ENCODE data around the gene KAT5.
"Not testable (repeated sequence)": the region's sequence is repeated elsewhere in the genome, so short reads cannot be mapped to it uniquely, and the experiment has no call there.

KAT5 gene

GRCh38 chr11:65727865-65728264, 15.8 kb downstream of the KAT5 start:
- Mint-ChIP-seq H3K27ac (no peak overlapping the region), H3K9me3 (peaks cover 4% of the 10 kb centered on the region), H3K4me1 (no peaks in the 10 kb centered on the region), H3K27me3 (ENCODE audit: low read depth) (peaks cover 14% of the 10 kb centered on the region), H3K36me3 (ENCODE audit: low read depth) (no peaks in the 10 kb centered on the region), H3K4me3 (no peak overlapping the region)
- TF ChIP-seq CTCF (IDR thresholded peaks at IDR 0.05; ENCODE audit: unreplicated experiment in 3 of 3), result no peak

GRCh38 chr11:65730461-65730860, 18.4 kb downstream of the KAT5 start:
- no peak overlapping the region for H3K4me3 Mint-ChIP-seq
- H3K27me3 Mint-ChIP-seq (ENCODE audit: low read depth), result peaks cover 19% of the 10 kb centered on the region
- H3K4me1 Mint-ChIP-seq, result no peaks in the 10 kb centered on the region
- peaks cover 6% of the 10 kb centered on the region for H3K9me3 Mint-ChIP-seq
- H3K27ac Mint-ChIP-seq, result no peak overlapping the region
- TF ChIP-seq CTCF (IDR thresholded peaks at IDR 0.05; ENCODE audit: unreplicated experiment in 3 of 3), result no peak
- no peaks in the 10 kb centered on the region for H3K36me3 Mint-ChIP-seq (ENCODE audit: low read depth)

GRCh38 chr11:65735111-65735510, 23.1 kb downstream of the KAT5 start:
- H3K9me3 Mint-ChIP-seq, result peaks cover 23% of the 10 kb centered on the region
- H3K4me3 Mint-ChIP-seq; H3K27ac Mint-ChIP-seq; H3K4me1 Mint-ChIP-seq; H3K36me3 Mint-ChIP-seq (ENCODE audit: low read depth): not testable (repeated sequence)
- H3K27me3 Mint-ChIP-seq (ENCODE audit: low read depth), result peaks cover 18% of the 10 kb centered on the region

- no peaks in the 10 kb centered on the region for H3K36me3 Mint-ChIP-seq (ENCODE audit: low read depth)
- H3K27ac Mint-ChIP-seq, result no peak overlapping the region
- peaks cover 21% of the 10 kb centered on the region for H3K27me3 Mint-ChIP-seq (ENCODE audit: low read depth)
- TF ChIP-seq CTCF (IDR thresholded peaks at IDR 0.05; ENCODE audit: unreplicated experiment in 3 of 3), result no peak
- H3K4me3 Mint-ChIP-seq, result no peak overlapping the region
- H3K9me3 Mint-ChIP-seq, result peaks cover 22% of the 10 kb centered on the region
- H3K4me1 Mint-ChIP-seq, result no peaks in the 10 kb centered on the region
These were observed 24.8 kb downstream of the KAT5 start for GRCh38 chr11:65736810-65737209.

- TF ChIP-seq CTCF (IDR thresholded peaks at IDR 0.05; ENCODE audit: unreplicated experiment in 3 of 3), result no peak
- H3K36me3 Mint-ChIP-seq (ENCODE audit: low read depth), result no peaks in the 10 kb centered on the region
- no peaks in the 10 kb centered on the region for H3K4me1 Mint-ChIP-seq
- no peak overlapping the region for H3K4me3 Mint-ChIP-seq
- H3K27me3 Mint-ChIP-seq (ENCODE audit: low read depth), result peaks cover 25% of the 10 kb centered on the region
- no peak overlapping the region for H3K27ac Mint-ChIP-seq
- peaks cover 20% of the 10 kb centered on the region for H3K9me3 Mint-ChIP-seq
These were observed 27.0 kb downstream of the KAT5 start for GRCh38 chr11:65739022-65739421.

GRCh38 chr11:65741185-65741584, 29.1 kb downstream of the KAT5 start:
- no peaks in the 10 kb centered on the region for H3K4me1 Mint-ChIP-seq
- H3K4me3 Mint-ChIP-seq, result no peak overlapping the region
- no peaks in the 10 kb centered on the region for H3K36me3 Mint-ChIP-seq (ENCODE audit: low read depth)
- TF ChIP-seq CTCF (IDR thresholded peaks at IDR 0.05; ENCODE audit: unreplicated experiment in 3 of 3), result no peak
- no peak overlapping the region for H3K27ac Mint-ChIP-seq
- peaks cover 37% of the 10 kb centered on the region for H3K27me3 Mint-ChIP-seq (ENCODE audit: low read depth)
- peaks cover 14% of the 10 kb centered on the region for H3K9me3 Mint-ChIP-seq

All from nephron (organoid).